Neural cell (in vitro differentiated cells): Measurements from ENCODE around the gene ABCA4.

Experiments used
- EP300 ChIP-seq: fragments of 450-650 bp; conservative IDR thresholded peaks from 2 replicates; pipeline ENCODE4 v1.6.1; 2014; ENCODE audit warnings: antibody characterized with exemption, mild to moderate bottlenecking, moderate library complexity; ENCODE audit not compliant: poor library complexity, severe bottlenecking
- EZH2 ChIP-seq: fragments of 200-600, 300-800 bp; shearing (Covaris generic), sonication (generic); IDR thresholded peaks from 2 replicates; pipeline ENCODE4 v1.6.1; 2014; ENCODE audit warnings: antibody characterized with exemption, low read length, borderline replicate concordance, mild to moderate bottlenecking; ENCODE audit not compliant: insufficient read depth, poor library complexity, severe bottlenecking
- POLR2AphosphoS5 ChIP-seq: IDR thresholded peaks from 2 replicates; pipeline ENCODE4 v1.6.1; 2012
- RAD21 ChIP-seq: fragments of 450-650 bp; conservative IDR thresholded peaks from 2 replicates; pipeline ENCODE4 v1.6.1; 2014; ENCODE audit warnings: antibody characterized with exemption, mild to moderate bottlenecking, moderate library complexity
- SMC3 ChIP-seq: fragments of 450-650 bp; conservative IDR thresholded peaks from 2 replicates; pipeline ENCODE4 v1.6.1; 2014; ENCODE audit warnings: antibody characterized with exemption, mild to moderate bottlenecking, moderate library complexity; ENCODE audit not compliant: poor library complexity
- TF ChIP-seq, protein P1 (sequence below): fragments of 450-650 bp; IDR thresholded peaks from 2 replicates; pipeline ENCODE4 v1.5.1; 2014; ENCODE audit warnings: antibody characterized with exemption, mild to moderate bottlenecking, moderate library complexity; ENCODE audit not compliant: poor library complexity, severe bottlenecking
- TF ChIP-seq, protein P2 (sequence below): IDR thresholded peaks from 2 replicates; pipeline ENCODE4 v1.6.1; 2012; ENCODE audit warnings: borderline replicate concordance

DNA sequence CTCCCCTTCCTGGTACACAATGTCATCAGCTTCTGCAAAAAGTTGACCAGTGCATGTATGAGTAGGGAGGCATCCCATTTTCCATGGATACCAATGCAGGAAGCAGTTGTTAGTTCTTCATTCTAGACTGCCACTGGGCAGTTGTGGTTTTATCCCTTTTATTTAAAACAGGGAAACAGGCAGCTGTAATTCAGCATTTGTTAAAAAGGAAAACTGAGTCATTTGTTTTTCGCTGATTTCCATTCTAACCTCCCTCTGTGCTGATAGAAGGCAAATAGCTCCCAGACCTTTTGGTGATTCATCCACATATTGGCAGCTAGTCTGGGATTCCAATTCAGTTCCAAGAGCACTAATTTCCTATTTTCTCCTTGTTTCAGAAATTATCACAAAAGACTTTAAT is 21.1 kb upstream of the ABCA4 start:
- TF ChIP-seq, protein P1, sequence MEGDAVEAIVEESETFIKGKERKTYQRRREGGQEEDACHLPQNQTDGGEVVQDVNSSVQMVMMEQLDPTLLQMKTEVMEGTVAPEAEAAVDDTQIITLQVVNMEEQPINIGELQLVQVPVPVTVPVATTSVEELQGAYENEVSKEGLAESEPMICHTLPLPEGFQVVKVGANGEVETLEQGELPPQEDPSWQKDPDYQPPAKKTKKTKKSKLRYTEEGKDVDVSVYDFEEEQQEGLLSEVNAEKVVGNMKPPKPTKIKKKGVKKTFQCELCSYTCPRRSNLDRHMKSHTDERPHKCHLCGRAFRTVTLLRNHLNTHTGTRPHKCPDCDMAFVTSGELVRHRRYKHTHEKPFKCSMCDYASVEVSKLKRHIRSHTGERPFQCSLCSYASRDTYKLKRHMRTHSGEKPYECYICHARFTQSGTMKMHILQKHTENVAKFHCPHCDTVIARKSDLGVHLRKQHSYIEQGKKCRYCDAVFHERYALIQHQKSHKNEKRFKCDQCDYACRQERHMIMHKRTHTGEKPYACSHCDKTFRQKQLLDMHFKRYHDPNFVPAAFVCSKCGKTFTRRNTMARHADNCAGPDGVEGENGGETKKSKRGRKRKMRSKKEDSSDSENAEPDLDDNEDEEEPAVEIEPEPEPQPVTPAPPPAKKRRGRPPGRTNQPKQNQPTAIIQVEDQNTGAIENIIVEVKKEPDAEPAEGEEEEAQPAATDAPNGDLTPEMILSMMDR = no peak
- TF ChIP-seq EZH2 (no peak), RAD21 (no peak), POLR2AphosphoS5 (no peak), EP300 (no peak), SMC3 (no peak)
- TF ChIP-seq, protein P2, sequence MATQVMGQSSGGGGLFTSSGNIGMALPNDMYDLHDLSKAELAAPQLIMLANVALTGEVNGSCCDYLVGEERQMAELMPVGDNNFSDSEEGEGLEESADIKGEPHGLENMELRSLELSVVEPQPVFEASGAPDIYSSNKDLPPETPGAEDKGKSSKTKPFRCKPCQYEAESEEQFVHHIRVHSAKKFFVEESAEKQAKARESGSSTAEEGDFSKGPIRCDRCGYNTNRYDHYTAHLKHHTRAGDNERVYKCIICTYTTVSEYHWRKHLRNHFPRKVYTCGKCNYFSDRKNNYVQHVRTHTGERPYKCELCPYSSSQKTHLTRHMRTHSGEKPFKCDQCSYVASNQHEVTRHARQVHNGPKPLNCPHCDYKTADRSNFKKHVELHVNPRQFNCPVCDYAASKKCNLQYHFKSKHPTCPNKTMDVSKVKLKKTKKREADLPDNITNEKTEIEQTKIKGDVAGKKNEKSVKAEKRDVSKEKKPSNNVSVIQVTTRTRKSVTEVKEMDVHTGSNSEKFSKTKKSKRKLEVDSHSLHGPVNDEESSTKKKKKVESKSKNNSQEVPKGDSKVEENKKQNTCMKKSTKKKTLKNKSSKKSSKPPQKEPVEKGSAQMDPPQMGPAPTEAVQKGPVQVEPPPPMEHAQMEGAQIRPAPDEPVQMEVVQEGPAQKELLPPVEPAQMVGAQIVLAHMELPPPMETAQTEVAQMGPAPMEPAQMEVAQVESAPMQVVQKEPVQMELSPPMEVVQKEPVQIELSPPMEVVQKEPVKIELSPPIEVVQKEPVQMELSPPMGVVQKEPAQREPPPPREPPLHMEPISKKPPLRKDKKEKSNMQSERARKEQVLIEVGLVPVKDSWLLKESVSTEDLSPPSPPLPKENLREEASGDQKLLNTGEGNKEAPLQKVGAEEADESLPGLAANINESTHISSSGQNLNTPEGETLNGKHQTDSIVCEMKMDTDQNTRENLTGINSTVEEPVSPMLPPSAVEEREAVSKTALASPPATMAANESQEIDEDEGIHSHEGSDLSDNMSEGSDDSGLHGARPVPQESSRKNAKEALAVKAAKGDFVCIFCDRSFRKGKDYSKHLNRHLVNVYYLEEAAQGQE = no peak
